ENCODE results near the gene ATP13A5. TPM values are rescaled to one million over a fixed set of nuclear protein-coding genes. Genes with fewer than 3 reads are reported as not detected.

Gene ATP13A5
- total and polyA plus RNA-seq, 2 of the 8 experiments (the other 6 are each of a cell fraction or from before 2014, with no cell fraction given): not detected

- H3K27me3 ChIP-seq (replicated peaks in 1 of 4; ENCODE audit: control insufficient read depth in 3 of 4, extremely low read depth in 1 of 4, insufficient read depth in 3 of 4, low read length in 3 of 4): peaks cover 0 to 1% (median 0%) of the 10 kb centered on the region in 4 experiments; a peak in 1 of 7 replicates
- H2BK12ac ChIP-seq (ENCODE audit: low read depth, low read length): no peak overlapping the region
- H3K23ac ChIP-seq (ENCODE audit: insufficient read length): no peak overlapping the region
- H4K20me1 ChIP-seq (replicated peaks in 1 of 2; ENCODE audit: control insufficient read depth in 1 of 2, insufficient read depth in 2 of 2, low read length in 2 of 2): no peaks in the 10 kb centered on the region
- H3K79me2 ChIP-seq (ENCODE audit: control insufficient read depth in 1 of 2, insufficient read depth in 2 of 2, low read length in 2 of 2): no peaks in the 10 kb centered on the region
- H3K4me3 ChIP-seq (ENCODE audit: extremely low read depth in 1 of 4, insufficient read depth in 2 of 4, low read depth in 3 of 4, low read length in 4 of 4): no peak overlapping the region
- H4K8ac ChIP-seq (ENCODE audit: extremely low read depth, insufficient read depth, low read length): no peak overlapping the region
- DNase-seq (ENCODE audit: low read depth in 1 of 2, low spot score in 2 of 2): no peak
- no peak overlapping the region for H2BK120ac ChIP-seq (replicated peaks; ENCODE audit: low read depth, low read length)
- no peak overlapping the region for H2AFZ ChIP-seq (ENCODE audit: low read length)
- POLR2A ChIA-PET (ENCODE audit: partially characterized antibody): no interaction called here
- peaks cover 3 to 19% (median 15%) of the 10 kb centered on the region in 4 experiments; a peak in 6 of 7 replicates for H3K4me1 ChIP-seq (replicated peaks in 1 of 4; ENCODE audit: control insufficient read depth in 3 of 4, insufficient read depth in 4 of 4, low read length in 3 of 4)
- 56% methylated on average over 3 of the region's 3 CpGs; no CpG with 5 or more reads in 1 of the 2 experiments for WGBS, 2 experiments (ENCODE audit: extremely low coverage in 1 of 2, insufficient coverage in 1 of 2, insufficient read length in 1 of 2, insufficient replicate concordance in 2 of 2, low coverage in 1 of 2, low lambda C conversion rate in 2 of 2, missing lambda C conversion rate in 1 of 2)
- H2AK5ac ChIP-seq (ENCODE audit: low read depth, low read length): no peak overlapping the region
- H3K23me2 ChIP-seq (ENCODE audit: low read depth, low read length): no peaks in the 10 kb centered on the region
- no peak for TF ChIP-seq TBP (IDR thresholded peaks at IDR 0.05; ENCODE audit: low read depth, low read length)
- no peak for TF ChIP-seq SAP30 (IDR thresholded peaks at IDR 0.05; ENCODE audit: insufficient read depth, insufficient replicate concordance, low read length)
- TF ChIP-seq SIX5 (IDR thresholded peaks at IDR 0.05; ENCODE audit: low read depth, low read length): no peak
- H3K9me3 ChIP-seq (ENCODE audit: insufficient read depth in 2 of 2, low read depth in 1 of 2, low read length in 1 of 2): no peaks in the 10 kb centered on the region
- no peak overlapping the region for H3K18ac ChIP-seq (ENCODE audit: extremely low read depth, low read length)
- H3K4me2 ChIP-seq (ENCODE audit: insufficient read depth in 1 of 2, low read depth in 2 of 2, low read length in 2 of 2): no peak overlapping the region
- no peak overlapping the region for H3K27ac ChIP-seq (ENCODE audit: low read depth, low read length)
- no peak for FAIRE-seq
- H3K36me3 ChIP-seq (ENCODE audit: control insufficient read depth in 2 of 4, insufficient read depth in 4 of 4, low read length in 3 of 4): no peaks in the 10 kb centered on the region
- H3K9ac ChIP-seq (replicated peaks in 1 of 4; ENCODE audit: extremely low read depth in 1 of 4, low read depth in 3 of 4, low read length in 3 of 4): no peak overlapping the region
- H4K91ac ChIP-seq (replicated peaks; ENCODE audit: insufficient read length, low read length): no peak overlapping the region
- H2BK15ac ChIP-seq (ENCODE audit: low read length): no peak overlapping the region
- CTCF ChIA-PET (ENCODE audit: partially characterized antibody): interaction anchor here (1.4 kb wide), 1 partner anchor 9 kb away, joined by 4 read pairs; no protein-coding TSS in a partner anchor
- no peak overlapping the region for H2BK20ac ChIP-seq (ENCODE audit: low read length)
- no peak overlapping the region for H3K4ac ChIP-seq (replicated peaks; ENCODE audit: insufficient read length, low read depth, low read length)
- no peak overlapping the region for H2BK5ac ChIP-seq (ENCODE audit: low read depth, low read length)
- H4K5ac ChIP-seq (ENCODE audit: insufficient read length, low read depth, low read length): no peak overlapping the region
- no peak overlapping the region for H3K56ac ChIP-seq (replicated peaks; ENCODE audit: insufficient read length, low read depth, low read length)
- H3K79me1 ChIP-seq (ENCODE audit: low read depth, low read length): no peaks in the 10 kb centered on the region
- H3K14ac ChIP-seq (ENCODE audit: insufficient read length): no peak overlapping the region
Measured at GRCh38 chr3:193344486-193344885, 34.1 kb downstream of the ATP13A5 start.
